Right cardiac atrium (tissue), 5 donors: ENCODE data around the gene PPP6R1. TPM values are rescaled to one million over a fixed set of nuclear protein-coding genes. Genes with fewer than 3 reads are reported as not detected.
A peak's percentile ranks its signal among the peaks of the same experiment; 100 is the strongest.
"Not testable (repeated sequence)": the region's sequence is repeated elsewhere in the genome, so short reads cannot be mapped to it uniquely, and the experiment has no call there.

Experiments
- ATAC-seq, 2 donors: fragments of 200-7000 bp; cut with Tn5 transposase; one replicate each; pipeline versions ENCODE4 v1.8.0 to v1.9.1; 2020; ENCODE audit warnings: moderate library complexity in 2 of 2, mild to moderate bottlenecking in 1 of 2
- DNase-seq, 3 donors: peaks; one replicate each; pipeline ENCODE4 v3.0.0-alpha.2; 2020
- H3K27ac ChIP-seq: one replicate; pipeline ENCODE4 v1.5.1; 2013; ENCODE audit warnings: mild to moderate bottlenecking, low read length, control low read depth, moderate library complexity
- H3K27me3 ChIP-seq: one replicate; pipeline ENCODE4 v1.6.1; 2013; ENCODE audit not compliant: control insufficient read depth, insufficient read depth
- H3K4me1 ChIP-seq: one replicate; pipeline ENCODE4 v1.6.1; 2013; ENCODE audit warnings: low read length; ENCODE audit not compliant: control insufficient read depth, insufficient read depth
- H3K4me3 ChIP-seq: one replicate; pipeline ENCODE4 v1.5.1; 2013; ENCODE audit warnings: low read length, control low read depth
- H3K9me3 ChIP-seq: one replicate; pipeline ENCODE4 v1.6.1; 2013; ENCODE audit warnings: low read length; ENCODE audit not compliant: control insufficient read depth
- WGBS: extraction: QIAGEN DNeasy Blood & Tissue Kit; methylation state at CpG from one replicate; pipeline ENCODE4 v1.1.7; 2013; 5-methylcytosine and 5-hydroxymethylcytosine counted together
- intact Hi-C, 4 donors: fragments of 100-400 bp; cut with DNase I; formaldehyde crosslinking; loops; one replicate each; pipeline versions ENCODE4 v1.11.0 to v1.14.0; 2022 to 2023
- polyA plus RNA-seq: library from polyadenylated mRNA; stranded (reverse); fragments of 200-250 nt; gene quantifications from one replicate; pipeline ENCODE4 v1.2.3, GENCODE V29; 2013
- total RNA-seq, 4 donors: library from RNA; stranded (reverse); fragmentation: NEBNext Ultra II Directional; extraction: Animal tissue kit (Norgen Biotek cat#: 25700); gene quantifications; one replicate each; pipeline ENCODE4 v1.2.1, GENCODE V29; 2021
- donor health status: healthy with polysubstance abuse.
- donor health status: DM: no; HTN: yes; CAD: no.
- donor health status: DM: no; HTN: no; CAD: no.
- donor health status: DM: no; HTN: yes; CAD: no; lungs with severe emphysema.
- donor health status: DM: yes; HTN: yes; CAD: no.

PPP6R1 gene
- total and polyA plus RNA-seq, 5 donors: 31.7 to 43.5 (median 39.4) TPM

DNA sequence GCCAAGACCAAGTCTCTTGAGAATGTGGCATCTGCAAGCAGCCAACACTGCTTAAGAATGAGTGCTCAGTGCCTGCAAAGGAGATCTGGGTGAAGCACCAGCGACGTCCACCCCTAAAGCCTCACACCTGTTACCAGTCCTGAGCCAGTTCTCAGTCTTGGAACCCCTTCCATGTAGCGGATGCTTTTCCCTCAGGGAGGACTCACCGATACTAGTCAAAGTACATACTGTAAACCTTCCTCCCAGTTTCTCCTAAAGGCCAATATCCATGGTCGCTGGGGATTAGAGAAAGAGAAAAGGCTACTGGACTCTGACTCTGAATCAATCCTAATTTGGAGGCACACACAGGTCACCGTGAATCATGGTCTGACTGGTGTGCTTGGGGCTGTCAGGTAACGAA is 45.3 kb downstream of the PPP6R1 start:
- Histone ChIP-seq H3K9me3 (peaks cover 2% of the 10 kb centered on the region), H3K4me3 (no peak overlapping the region), H3K4me1 (peaks cover 7% of the 10 kb centered on the region), H3K27me3 (no peaks in the 10 kb centered on the region), H3K27ac (no peak overlapping the region)
- DNase-seq (no peak), ATAC-seq (no peak)
- 81% methylated on average over 7 of the region's 7 CpGs for WGBS
- intact Hi-C loops: no loop called here

DNA sequence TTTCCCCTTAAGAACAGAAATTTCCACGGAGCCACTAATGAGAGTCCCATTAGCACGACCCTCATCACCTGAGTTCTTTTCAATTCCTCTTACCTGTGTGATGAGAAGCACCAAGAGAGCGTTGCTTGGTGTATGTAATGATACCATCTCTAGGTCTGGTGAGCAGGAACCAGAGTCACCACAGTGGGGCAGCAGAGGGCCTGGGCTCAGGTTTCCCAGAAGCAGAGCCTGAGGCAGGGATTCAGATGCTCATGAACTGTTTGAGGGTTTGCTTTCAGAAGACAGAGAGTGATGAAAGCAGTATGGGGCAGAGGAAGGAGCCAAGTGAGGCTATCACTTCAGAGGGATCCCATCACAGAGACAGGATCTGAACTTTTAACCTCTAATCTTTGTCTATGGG is 46.4 kb downstream of the PPP6R1 start:
- Histone ChIP-seq H3K27me3 (no peaks in the 10 kb centered on the region), H3K4me3 (no peak overlapping the region), H3K4me1 (peaks cover 7% of the 10 kb centered on the region), H3K9me3 (peaks cover 2% of the 10 kb centered on the region), H3K27ac (no peak overlapping the region)
- ATAC-seq (no peak), DNase-seq (no peak)
- WGBS: 85% methylated on average over 3 of the region's 3 CpGs
- intact Hi-C loops: no loop called here

DNA sequence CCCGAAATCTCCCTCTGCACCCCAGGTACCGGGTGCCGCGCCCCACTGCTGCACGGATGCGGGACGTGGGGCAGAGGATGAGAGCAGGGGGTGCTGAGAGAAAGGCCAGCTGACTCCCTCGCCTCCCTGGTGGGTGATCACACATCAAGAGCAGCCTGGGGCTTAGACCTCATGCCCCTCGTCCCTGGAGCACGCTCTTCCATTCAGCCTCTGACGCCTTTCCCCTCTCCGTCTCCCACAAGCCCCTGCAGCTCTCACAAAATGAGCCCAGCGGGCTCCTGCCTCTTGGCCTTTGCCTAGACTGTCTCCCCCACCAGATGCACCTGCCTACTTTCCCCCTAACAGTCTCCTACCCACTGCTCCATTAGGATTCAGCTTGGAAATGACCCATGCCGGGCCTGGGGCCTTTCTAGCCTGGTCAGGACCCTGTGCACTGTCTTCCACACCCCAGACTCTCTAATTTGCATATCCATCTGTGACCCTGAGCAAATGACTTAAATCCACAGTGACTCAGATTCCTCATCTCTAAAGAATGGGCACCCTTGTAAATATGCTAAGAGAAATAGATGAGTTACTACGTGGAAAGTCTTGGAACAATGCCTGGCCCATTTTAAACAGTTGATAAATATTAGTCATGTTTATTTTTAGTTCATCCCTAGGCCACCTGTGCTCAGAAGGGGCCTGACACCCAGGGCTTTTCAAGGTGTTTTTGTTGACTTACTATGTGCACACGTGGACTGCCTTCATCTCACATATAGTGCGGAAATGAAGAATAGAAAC is 48.9 kb downstream of the PPP6R1 start:
- Histone ChIP-seq H3K4me3 (no peak overlapping the region), H3K27me3 (no peaks in the 10 kb centered on the region), H3K9me3 (peaks cover 2% of the 10 kb centered on the region), H3K4me1 (peaks cover 4% of the 10 kb centered on the region), H3K27ac (no peak overlapping the region)
- intact Hi-C loops: no loop called here
- ATAC-seq (no peak), DNase-seq (no peak)
- WGBS: 60% methylated on average over 17 of the region's 17 CpGs

DNA sequence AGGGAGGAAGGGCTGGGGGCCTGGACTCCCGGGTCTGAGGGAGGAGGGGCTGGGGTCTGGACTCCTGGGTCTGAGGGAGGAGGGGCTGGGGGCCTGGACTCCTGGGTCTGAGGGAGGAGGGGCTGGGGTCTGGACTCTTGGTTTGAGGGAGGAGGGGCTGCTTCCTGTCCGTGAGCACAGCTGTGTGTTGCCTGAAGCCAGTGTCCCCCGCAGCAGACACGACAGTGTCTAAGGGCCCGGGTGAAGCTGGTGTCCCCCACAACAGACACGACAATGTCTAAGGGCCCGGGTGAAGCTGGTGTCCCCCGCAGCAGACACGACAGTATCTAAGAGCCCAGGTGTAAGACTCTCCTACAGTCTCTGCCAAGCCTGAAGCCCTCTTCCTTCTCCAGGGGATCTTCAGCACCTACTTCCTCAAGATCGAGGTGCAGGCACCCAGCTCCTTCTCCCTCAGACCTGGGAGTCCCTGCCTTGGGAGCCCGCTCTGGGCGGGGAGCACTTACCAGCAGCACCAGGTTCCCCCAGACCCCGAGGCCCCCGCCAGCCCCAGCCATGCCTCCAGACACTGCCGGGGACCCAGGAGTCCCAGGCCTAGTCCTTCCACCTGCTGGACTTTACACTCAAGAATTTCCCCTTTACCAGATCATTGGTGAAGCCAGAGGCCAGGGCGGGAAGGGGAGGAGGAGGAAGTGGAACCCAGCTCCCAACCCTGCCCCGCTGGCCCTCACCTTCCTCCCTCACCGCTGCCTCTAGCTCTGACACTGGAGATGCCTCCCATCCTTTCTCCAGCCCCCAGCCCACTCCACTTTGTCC is 49.7 kb downstream of the PPP6R1 start, which contains the start of gene PTPRH:
PTPRH (minus strand) TSS at position 622 of the 813 bp plus-strand sequence; CDS start at position 554, 68 bp downstream.
- ATAC-seq (no peak), DNase-seq (no peak)
- WGBS: 49% methylated on average over 17 of the region's 18 CpGs
- intact Hi-C loops: no loop called here
- Histone ChIP-seq H3K4me3 (no peak within 1 kb of the TSS), H3K4me1 (peaks cover 4% of the 10 kb centered on the region), H3K27me3 (no peaks in the 10 kb centered on the region), H3K9me3 (peaks cover 2% of the 10 kb centered on the region), H3K27ac (no peak within 1 kb of the TSS)

DNA sequence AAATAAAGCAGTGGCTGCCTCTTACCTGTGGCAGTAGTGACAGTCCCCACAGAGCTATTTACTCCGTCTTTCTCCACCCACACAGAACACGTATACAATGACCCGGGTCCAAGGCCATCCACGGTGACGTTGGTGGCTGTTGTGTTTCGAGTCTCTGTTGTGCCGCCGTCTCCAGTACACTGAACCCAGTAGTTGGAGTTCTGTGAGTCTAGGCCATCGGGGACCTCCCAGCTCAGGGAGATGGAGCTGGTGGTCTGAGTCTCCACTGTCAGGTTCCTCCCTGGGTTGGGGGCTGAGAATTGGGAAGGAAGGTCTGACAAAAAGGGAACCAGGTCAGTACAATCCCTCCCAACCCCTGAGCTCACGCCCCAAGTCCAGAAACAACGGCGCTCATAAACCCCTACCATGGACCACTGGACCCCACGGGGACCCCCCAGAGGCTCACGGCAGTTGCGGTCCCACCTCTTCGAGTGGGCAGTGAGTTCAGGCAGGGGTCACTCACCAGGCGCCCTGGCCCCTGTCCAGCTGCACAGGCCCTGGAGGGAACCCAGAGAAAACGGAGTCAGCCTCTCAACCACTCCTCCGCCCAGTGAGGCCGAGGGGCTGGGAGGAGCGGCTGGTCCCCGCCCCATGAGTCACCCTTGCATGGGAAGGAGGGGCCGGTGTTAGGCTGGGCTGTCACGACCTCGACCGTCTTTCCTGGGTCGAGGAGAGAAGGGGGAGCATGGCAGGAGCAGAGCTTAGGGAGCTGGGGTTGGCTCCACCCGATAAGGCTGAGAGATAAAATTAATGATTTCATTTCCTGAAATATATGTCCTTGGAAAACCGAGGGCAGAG is 51.9 kb downstream of the PPP6R1 start:
- DNase-seq (peak; percentile 91 to 93 (median 93)), ATAC-seq (peak; percentile 97 to 99)
- Histone ChIP-seq H3K27me3 (no peaks in the 10 kb centered on the region), H3K4me1 (peaks cover 4% of the 10 kb centered on the region), H3K27ac (no peak overlapping the region), H3K4me3 (no peak overlapping the region), H3K9me3 (no peaks in the 10 kb centered on the region)
- WGBS: 25% methylated on average over 29 of the region's 29 CpGs
- intact Hi-C loops: no loop called here

DNA sequence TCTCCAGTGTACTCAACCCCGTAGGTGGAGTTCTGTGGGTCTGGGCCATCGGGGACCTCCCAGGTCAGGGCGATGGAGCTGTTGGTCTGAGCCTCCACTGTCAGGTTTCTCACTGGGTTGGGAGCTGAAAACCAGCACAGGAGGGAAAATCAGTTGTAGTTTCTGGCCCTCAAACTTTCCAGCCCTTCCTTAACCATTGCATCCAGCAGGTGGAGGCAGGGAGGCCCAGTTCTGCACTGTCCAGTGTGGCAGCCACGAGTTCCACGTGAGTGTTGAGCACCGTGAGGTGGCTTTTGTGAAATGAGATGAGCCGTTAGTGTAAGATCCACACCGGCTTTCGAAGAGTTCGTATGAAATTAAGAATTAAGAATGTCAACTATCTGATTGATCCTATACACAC is 56.6 kb downstream of the PPP6R1 start:
- intact Hi-C loops, H3K9me3 ChIP-seq, H3K4me1 ChIP-seq, H3K27ac ChIP-seq, H3K27me3 ChIP-seq, H3K4me3 ChIP-seq, ATAC-seq, DNase-seq: not testable (repeated sequence)
- 71% methylated on average over 10 of the region's 10 CpGs for WGBS

DNA sequence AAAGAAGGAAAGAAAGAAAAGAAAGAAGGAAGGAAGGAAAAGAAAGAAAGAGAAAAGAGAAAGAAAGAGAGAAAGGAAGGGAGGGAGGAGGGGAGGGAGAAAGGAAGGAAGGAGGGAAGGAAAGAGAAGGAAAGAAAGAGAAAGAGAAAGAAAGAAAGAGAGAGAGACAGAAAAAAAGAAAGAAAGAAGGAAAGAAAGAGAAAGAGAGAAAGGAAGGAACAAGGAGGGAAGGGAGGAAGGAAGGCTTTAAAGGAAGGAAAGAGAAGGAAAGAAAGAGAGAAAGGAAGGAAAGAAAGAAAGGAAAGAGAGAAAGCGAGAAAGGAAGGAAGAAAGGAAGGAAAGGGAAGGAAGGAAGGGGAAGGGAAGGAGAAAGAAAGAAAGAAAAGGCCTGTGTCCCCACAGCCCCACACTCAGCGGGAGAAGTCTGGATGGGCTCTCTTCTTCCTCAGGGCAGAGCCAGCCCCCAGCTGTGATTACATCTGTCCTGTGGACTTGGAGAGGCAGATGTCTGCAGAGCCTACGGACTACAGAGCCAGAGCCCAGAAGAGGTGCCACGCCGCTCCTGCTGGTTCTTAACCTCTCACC is 59.1 kb downstream of the PPP6R1 start:
- intact Hi-C loops: no loop called here
- no peak for ATAC-seq
- Histone ChIP-seq H3K27me3 (no peaks in the 10 kb centered on the region), H3K9me3 (no peaks in the 10 kb centered on the region), H3K27ac (no peak overlapping the region), H3K4me3 (no peak overlapping the region), H3K4me1 (no peaks in the 10 kb centered on the region)
- WGBS: 57% methylated on average over 5 of the region's 5 CpGs
- no peak for DNase-seq

DNA sequence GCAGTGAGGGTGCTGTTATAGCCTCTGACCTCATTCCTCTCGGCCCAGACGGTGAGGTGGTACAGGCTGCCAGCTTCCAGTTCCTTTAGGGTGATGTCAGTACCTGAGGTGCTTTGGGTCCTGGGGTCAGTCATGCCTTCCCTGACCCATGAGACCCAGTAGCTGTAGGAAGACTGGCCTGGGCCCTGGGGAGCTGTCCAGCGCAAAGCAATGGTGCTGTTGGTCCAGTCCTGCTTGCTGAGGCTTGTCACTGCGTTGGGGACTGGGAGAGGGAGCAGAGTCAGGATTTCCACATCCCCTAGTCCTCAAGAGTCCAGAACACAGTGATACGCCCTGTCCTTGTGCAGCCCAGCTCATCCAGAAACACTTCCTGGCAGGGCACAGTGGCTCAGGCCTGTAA is 60.2 kb downstream of the PPP6R1 start:
- Histone ChIP-seq H3K4me3 (no peak overlapping the region), H3K27ac (no peak overlapping the region), H3K9me3 (no peaks in the 10 kb centered on the region), H3K4me1 (no peaks in the 10 kb centered on the region), H3K27me3 (no peaks in the 10 kb centered on the region)
- ATAC-seq: no peak
- 49% methylated on average over 5 of the region's 5 CpGs for WGBS
- DNase-seq: no peak
- intact Hi-C loops: no loop called here

DNA sequence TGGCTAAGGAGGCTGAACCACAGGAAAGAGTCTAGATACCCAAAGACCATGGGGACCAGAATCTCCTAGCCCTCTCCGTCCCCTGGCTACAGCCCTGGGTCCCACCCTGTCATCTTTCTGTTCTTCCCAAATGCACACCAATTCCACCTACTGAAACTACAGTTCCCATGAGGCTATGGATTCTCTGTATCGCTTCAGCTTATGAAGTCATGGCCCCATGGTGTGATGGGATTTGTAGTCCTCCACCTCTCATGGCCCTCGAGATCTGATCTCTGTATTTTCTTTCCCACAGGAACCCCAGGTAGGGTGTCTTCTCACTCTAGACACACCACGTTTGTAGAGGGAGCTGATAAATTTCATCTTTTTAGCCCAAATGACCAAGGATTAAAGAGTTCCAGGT is 61.3 kb downstream of the PPP6R1 start:
- intact Hi-C loops: no loop called here
- whole genome bisulfite sequencing: 56% methylated on average over 4 of the region's 4 CpGs
- no peaks in the 10 kb centered on the region for H3K27me3 ChIP-seq

DNA sequence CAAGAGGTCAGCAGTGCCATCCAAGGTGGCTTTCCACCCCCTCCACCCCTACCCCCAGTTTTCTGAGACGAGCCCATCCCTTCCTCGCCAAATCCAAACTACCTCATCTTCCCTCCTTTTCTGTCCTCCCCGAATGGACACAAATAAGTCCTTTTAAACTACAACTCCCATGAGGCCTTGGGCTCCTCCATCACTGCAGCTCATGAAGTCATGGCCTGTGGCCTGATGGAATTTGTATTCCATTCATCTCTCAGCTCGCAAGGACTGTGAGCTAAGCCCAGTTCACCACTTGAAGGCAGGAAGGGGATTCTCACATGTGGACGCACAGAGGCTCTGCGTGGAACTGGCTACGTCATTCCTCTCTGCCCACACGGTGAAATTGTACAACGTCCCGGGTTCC is 62.0 kb downstream of the PPP6R1 start:
- H3K4me3 ChIP-seq: no peak overlapping the region
- no peaks in the 10 kb centered on the region for H3K4me1 ChIP-seq
- intact Hi-C loops: no loop called here
- H3K27ac ChIP-seq: no peak overlapping the region
- ATAC-seq (no peak), DNase-seq (no peak)
- 86% methylated on average over 10 of the region's 10 CpGs for WGBS
- no peaks in the 10 kb centered on the region for H3K9me3 ChIP-seq
- no peaks in the 10 kb centered on the region for H3K27me3 ChIP-seq

More for the DNA sequence above, 61.3 kb downstream of the PPP6R1 start:
- Histone ChIP-seq H3K9me3 (no peaks in the 10 kb centered on the region), H3K27ac (no peak overlapping the region), H3K4me3 (no peak overlapping the region), H3K4me1 (no peaks in the 10 kb centered on the region)
- no peak for DNase-seq
- ATAC-seq: no peak
